ENCODE results near the gene SHROOM2. TPM values are rescaled to one million over a fixed set of nuclear protein-coding genes. Genes with fewer than 3 reads are reported as not detected.

The SHROOM2 gene
- total and polyA plus RNA-seq, 9 of the 15 experiments (the other 6 are each of a cell fraction or from before 2014, with no cell fraction given): not detected

DNA sequence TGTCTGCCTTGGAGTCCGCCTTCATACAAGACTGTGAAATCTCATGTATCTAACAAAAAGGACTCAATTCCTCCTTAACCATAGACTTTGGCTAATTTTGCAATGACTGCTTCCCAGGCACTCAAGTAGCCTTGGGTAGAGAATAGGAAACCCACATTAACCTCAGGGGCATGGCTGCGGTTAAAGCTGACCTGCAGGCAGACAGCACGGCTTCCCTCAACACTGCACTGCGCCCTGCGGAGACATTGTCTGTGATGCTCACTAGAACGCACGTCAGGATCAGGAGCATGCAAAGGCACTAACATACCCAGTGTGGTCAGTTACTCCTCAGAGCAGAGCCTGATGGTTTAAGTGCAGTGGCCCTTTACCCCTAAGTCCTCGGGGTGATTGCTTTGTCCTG lies 10.3 kb upstream of the SHROOM2 start (continued):
- TF ChIP-seq, protein P1, sequence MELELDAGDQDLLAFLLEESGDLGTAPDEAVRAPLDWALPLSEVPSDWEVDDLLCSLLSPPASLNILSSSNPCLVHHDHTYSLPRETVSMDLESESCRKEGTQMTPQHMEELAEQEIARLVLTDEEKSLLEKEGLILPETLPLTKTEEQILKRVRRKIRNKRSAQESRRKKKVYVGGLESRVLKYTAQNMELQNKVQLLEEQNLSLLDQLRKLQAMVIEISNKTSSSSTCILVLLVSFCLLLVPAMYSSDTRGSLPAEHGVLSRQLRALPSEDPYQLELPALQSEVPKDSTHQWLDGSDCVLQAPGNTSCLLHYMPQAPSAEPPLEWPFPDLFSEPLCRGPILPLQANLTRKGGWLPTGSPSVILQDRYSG (tag; conservative IDR thresholded peaks at IDR 0.05; ENCODE audit: low read depth): no peak
- no peak for TF ChIP-seq ILK (tag; IDR thresholded peaks at IDR 0.05; ENCODE audit: borderline replicate concordance, low read depth)

DNA sequence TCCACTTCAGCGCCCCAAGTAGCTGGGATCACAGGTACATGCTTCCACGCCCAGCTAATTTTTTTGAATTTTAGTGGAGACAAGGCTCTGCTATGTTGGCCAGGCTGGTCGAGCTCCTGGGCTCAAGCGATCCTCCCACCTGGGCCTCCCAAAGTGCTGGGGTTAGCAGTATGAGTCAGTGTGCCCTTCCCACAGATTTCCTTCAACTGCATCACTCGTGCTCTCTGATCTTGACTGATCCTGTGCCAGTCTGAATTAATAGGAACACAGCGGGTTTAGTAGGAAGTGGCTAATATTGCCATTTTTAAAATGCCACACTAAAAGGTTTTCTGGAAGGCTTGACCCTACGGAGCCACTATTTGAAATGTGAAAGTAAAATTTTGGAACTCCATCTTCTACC lies 4.3 kb upstream of the SHROOM2 start:
- Histone ChIP-seq H3K36me3 (ENCODE audit: control insufficient read depth, insufficient read depth, low read length) (no peaks in the 10 kb centered on the region), H3K27me3 (ENCODE audit: control insufficient read depth in 2 of 2, insufficient read depth in 2 of 2, low read length in 2 of 2) (peaks cover 0 to 8% of the 10 kb centered on the region in 2 experiments; a peak in 2 of 5 replicates), H3K9ac (ENCODE audit: insufficient read depth in 1 of 2, low read depth in 2 of 2, low read length in 2 of 2) (no peak overlapping the region), H3K9me3 (replicated peaks; ENCODE audit: control insufficient read depth, insufficient read depth, low read depth, low read length) (no peaks in the 10 kb centered on the region), H4K20me1 (replicated peaks; ENCODE audit: control insufficient read depth, insufficient read depth, low read length) (no peaks in the 10 kb centered on the region), H3K79me2 (ENCODE audit: control insufficient read depth, insufficient read depth, low read length) (no peaks in the 10 kb centered on the region), H3K4me2 (ENCODE audit: insufficient read depth, low read length) (no peak overlapping the region), H3K4me1 (replicated peaks in 1 of 2; ENCODE audit: control insufficient read depth in 2 of 2, insufficient read depth in 2 of 2, low read length in 2 of 2) (peaks cover 0 to 7% of the 10 kb centered on the region in 2 experiments; a peak in 1 of 5 replicates), H3K27ac (ENCODE audit: extremely low read depth, low read depth, low read length) (no peak overlapping the region), H3K9me1 (ENCODE audit: control insufficient read depth, insufficient read depth, low read length) (no peaks in the 10 kb centered on the region), H2AFZ (ENCODE audit: low read depth, low read length) (no peak overlapping the region), H3K4me3 (no peak overlapping the region)
- 1% methylated on average over 7 of the region's 7 CpGs for WGBS (ENCODE audit: insufficient coverage, low coverage, missing lambda C conversion rate)
- intact Hi-C loops (cut with micrococcal nuclease): no loop called here
- FAIRE-seq (no peak), ATAC-seq (no peak), DNase-seq (ENCODE audit: extremely low read depth in 1 of 4, low spot score in 3 of 4) (no peak)
- POLR2A ChIA-PET: no interaction called here
- in situ Hi-C loops (cut with MboI): no loop called here
- CTCF ChIA-PET (ENCODE audit: low intra/inter-chr PET ratio): no interaction called here
- BruUV-seq (replicated peaks): no TSS peak
- TF ChIP-seq RBM17 (IDR thresholded peaks at IDR 0.05; ENCODE audit: borderline replicate concordance, low read depth, low read length): no peak
- no peak for TF ChIP-seq ZNF217 (CRISPR knock-in tag; IDR thresholded peaks at IDR 0.05)
